ENCODE results near the gene ATG4D.
A peak's percentile ranks its signal among the peaks of the same experiment; 100 is the strongest.
"Not testable (repeated sequence)": the region's sequence is repeated elsewhere in the genome, so short reads cannot be mapped to it uniquely, and the experiment has no call there.

ATG4D gene

DNA sequence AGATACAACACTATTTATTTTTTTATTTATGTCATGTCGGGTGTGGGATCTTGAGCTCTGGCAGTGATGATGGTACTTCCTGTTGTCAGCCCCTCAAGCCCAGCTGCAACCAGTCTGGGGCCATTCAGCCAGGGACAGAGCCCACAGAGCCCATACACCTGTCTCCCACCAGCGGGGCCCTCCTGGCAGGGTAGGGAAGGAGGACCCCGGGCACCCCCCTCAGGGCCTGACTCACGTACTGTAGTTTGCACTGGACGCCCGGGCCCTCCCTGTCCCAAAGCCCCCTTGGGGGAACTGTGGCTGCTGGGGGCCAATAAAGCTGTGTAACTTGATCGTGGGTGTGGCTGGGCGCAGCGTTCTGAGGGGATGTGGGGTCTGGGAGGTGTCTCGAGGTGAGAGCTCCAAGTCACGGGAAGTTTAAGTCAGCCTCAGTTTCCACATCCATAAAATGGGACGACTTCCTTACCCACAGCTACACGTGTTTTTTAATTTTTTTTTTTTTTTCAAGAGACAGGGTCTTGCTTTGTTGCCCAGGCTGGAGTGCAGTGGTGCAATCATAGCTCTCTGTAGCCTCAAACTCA, 9.5 kb downstream of the ATG4D start:
- no peak for DNase-seq

- peak; percentile 93 for DNase-seq
Observed at GRCh38 chr19:10553943-10554381, 10.3 kb downstream of the ATG4D start.

- no peak for DNase-seq
Observed at GRCh38 chr19:10554760-10555609, 11.3 kb downstream of the ATG4D start.

- DNase-seq, result no peak
Observed at GRCh38 chr19:10555610-10555973, 11.9 kb downstream of the ATG4D start.

GRCh38 chr19:10557603-10558197, 14.0 kb downstream of the ATG4D start:
- DNase-seq, result no peak

- no peak for DNase-seq
Observed at GRCh38 chr19:10560154-10560553, 16.4 kb downstream of the ATG4D start.

- no peak for DNase-seq
Observed at GRCh38 chr19:10562609-10563008, 18.9 kb downstream of the ATG4D start.

GRCh38 chr19:10565028-10565566, 21.4 kb downstream of the ATG4D start:
- DNase-seq, result peak; percentile 57

DNA sequence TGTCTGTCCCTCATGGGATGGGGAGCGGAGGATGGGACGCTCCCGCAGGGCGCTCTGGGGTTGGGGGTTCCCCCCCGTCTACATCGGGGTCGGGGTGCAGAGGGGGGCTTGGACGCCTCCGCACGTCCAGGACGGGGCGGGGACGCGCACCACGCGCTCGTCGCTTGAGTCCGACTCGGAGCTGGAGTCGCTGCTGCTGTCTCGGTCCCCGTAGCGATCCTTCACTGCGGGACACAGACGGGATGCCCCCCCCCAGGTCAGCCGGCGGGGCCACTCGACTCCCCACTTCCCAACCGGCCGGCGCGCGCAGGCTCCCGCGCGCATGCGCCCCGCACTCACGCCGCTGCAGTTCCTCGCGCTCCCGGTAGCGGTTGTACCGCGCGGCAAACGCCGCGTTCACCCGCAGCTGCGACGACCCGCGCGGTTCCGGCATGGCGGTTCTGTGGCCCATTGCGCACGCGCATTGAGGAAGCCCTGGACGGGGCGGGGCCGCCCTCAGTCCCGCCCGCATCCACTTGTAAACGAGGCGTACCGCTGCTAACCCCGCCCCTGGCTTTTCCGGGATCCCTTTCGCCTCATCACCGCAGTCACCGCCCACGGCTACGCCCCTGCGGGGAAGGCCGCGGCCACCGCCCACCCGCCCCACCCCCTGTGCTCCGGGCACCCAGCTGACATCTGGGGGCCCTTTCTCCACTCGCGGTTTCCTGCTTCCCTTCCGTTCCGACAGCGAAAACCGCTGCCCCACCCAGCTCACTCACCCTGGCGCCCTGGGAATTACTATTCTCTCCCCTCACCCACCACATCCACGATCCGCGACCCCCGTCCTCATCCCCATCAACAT, 22.1 kb downstream of the ATG4D start, which contains the start of gene KRI1:
KRI1 (minus strand) TSS at position 444 of the 841 bp plus-strand sequence; CDS start at position 433, 11 bp downstream.
- DNase-seq, result peak; percentile 98

GRCh38 chr19:10566408-10566657, 22.6 kb downstream of the ATG4D start:
- DNase-seq, result no peak

DNA sequence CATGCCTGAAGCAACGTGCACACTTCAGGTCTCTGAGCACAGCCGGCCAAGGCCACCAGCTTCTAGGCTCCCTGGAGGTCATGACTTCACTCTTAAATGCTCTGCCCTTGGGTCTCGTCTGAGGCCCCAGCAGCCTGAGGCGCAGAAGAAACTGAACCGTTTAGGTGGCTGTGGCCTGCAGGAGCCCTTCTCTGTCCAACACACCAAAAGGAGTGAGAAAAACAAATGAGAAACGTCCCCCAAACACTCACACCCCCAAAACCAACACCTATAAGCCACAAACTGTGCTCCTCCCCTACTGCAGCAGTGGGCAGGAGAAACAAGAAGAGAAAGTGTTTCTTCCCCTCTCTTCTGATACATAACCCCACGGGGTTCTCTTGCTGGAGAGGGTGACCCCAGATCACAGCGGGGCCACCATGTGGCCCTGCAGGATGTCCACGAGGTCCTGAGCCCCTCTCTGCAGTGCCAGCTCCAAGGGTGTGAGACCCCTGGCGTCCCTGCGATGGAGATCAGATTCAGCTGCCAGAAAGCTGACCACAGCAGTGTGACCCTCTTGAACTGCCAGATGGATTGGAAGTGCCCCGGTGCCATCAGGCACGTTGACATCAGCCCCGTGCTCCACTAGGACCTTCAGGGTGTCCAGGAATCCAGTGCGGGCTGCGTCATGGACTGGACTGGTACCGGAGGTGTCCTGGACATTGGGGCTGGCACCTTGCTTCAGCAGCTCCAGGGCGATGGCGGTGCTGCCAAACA, 23.1 kb downstream of the ATG4D start:
- peak; percentile 57 for DNase-seq

- no peak for DNase-seq
Observed at GRCh38 chr19:10567656-10568055, 24.0 kb downstream of the ATG4D start.

DNA sequence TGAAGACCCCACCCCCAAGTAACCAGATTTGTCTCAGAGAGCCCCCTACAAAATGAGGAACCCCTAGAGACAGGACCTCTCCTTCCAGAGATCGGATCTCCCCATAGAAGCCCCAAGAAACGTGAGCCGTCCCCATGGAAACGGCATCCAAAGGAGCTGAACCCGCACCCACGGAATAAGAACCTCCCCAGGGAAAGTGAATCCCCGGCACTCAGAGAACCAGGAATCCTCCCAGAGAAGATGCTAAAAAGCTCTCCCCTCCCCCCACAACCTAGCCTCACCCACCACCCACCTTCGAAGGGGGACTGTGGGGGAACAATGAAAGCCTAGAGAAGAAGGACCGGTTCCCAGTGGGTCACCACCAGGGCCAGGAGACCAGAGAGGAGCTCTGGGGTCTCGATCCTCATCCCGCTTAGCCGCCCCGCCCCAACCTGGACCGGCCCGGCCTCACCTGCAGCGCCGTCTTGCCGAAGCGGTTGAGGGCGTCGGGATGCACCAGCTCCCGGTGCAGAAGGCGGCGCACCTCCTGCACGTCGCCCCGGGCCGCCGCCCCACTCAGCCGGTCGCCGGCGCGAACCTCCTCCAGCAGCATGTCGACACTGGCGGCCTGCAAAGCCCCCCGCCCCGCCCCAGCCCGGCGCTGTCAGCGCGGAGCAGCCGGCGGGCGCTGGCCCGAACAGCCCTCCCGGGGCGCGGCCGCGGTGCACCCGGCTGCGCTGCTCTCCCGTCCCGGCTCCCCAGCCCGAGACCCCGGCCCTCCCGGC, 24.5 kb downstream of the ATG4D start:
- DNase-seq, result no peak

DNA sequence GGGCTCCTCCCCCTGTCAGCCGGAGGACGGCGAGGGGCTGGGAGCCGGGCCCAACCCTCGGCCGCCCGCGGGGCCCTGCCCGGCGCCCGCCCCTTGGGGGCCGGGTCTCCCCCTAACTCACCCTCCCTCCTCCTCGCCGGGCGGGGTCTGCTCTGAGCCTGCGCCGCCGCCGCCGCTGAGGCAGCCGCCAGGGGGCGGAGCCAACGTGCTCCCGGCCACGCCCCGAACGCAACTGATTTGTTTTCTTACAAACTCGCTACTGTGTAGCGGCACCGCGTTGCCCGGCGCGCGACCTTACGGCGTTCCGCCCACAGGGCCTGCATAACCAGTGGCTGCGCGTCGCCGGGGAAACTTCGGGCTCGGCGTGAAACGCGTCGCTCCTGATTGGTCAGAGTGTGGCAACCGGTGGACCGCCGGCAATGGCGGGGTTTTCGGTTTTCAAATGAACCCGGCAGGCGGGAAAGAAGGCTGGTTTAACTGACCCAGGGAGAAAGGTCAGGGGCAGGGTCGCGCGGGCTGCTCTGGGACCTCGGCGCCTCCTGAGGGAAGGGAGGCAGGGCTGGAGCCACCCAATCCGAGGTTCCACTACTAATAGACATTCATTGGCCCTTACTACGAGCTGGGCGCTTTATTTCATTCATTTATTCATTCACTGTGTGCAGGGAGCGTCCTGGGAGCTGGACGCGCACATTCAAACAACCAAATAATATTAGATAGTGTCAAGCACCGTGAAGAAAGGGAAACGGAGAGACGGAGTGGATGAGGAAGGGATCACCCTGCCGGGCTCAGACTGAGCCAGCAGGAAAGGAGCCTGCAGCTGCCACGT, 25.3 kb downstream of the ATG4D start, which contains the start of gene CDKN2D:
CDKN2D (minus strand) TSS at position 154 of the 826 bp plus-strand sequence. CDS start 326 bp downstream, outside the sequence.
- peak; percentile 97 for DNase-seq

DNA sequence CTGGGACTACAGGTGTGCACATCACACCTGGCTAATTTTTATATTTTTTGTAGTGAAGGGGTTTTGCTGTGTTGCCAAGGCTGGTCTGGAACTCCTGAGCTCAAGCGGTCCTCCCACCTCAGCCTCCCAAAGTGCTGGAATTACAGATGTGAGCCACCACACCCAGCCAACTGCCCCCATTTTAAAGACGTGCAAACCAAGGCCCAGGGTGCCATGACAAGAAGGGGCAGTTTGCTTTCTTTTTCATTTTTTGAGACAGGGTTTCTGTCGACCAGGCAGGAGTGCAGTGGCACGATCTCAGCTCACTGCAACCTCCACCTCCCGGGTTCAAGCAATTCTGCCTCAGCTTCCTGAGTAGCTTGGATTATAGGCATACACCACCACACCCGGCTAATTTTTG, 30.1 kb downstream of the ATG4D start:
- DNase-seq, result not testable (repeated sequence)

- DNase-seq, result no peak
Observed at GRCh38 chr19:10574462-10574861, 30.8 kb downstream of the ATG4D start.

- DNase-seq, result no peak
Observed at GRCh38 chr19:10575011-10575716, 31.5 kb downstream of the ATG4D start.

DNA sequence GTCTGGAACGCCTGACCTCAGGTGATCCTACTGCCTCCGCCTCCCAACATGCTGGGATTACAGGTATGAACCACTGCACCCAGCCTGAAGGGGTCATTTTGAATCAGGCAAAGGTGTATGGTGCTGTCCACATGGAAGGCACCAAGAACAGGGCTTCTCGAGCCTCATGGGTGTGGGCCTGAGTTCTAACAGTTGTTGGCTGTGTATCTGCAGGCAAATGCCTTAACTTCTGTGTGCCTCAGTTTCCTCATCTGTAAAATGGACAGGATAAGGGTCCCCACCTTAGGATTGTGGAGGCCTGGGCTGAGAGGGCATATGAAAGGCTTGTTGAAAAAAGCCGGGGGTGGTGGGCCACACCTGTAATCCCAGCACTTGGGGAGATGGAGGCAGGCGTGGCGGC, 34.2 kb downstream of the ATG4D start:
- no peak for DNase-seq

GRCh38 chr19:10580979-10581631, 37.4 kb downstream of the ATG4D start:
- peak; percentile 94 for DNase-seq
